SIG-M5 (cell line): ENCODE results near the gene ARR3.
"Not testable (repeated sequence)": the region's sequence is repeated elsewhere in the genome, so short reads cannot be mapped to it uniquely, and the experiment has no call there.

Source experiments
- DNase-seq: peaks from one replicate; lab custom pipeline; 2025; lab: John Stamatoyannopoulos, UW

Gene ARR3

GRCh38 chrX:70268034-70268433, at the start of gene ARR3:
ARR3 (plus strand) TSS chrX:70268334; CDS start chrX:70269386, 1,052 bp downstream.
- DNase-seq = no peak

DNA sequence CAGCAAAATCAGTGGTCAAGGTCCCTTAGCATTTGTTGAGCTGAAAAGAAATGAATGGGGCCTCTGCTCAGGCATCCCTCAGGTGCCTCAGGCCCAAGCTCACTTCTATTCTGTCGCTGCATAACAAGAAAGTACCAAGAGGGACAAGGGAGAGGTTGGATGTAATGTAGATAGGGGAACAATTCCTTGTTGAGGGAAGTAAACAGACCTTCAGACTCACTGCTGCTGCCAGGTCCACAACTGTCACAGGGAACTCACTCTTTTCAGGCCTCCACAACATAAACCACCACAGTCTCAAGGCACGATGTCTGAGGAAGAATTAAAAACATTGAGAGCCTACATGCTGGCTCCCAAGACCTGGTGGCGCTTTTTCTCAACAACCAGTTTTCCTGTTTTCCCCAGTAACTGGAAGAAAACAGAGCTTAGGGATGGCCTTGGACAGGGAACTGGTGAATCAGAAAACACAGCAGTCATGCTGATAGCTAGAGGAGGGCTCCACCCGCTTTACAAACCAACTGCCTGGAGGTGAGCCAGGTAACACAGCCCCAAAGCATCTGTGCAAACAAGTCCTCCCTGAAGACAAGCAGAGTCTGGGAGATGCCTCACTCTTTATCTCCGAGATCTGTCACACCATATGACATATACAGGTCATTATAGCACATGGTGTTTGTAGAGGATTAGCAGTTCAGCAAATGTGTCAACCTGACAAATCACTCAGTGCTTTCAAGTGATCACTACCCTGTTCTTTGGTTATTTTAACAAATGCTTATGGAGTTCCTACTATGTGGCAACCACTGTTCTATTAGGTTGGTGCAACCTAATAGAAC, 48.0 kb upstream of the ARR3 start:
- no peak for DNase-seq

DNA sequence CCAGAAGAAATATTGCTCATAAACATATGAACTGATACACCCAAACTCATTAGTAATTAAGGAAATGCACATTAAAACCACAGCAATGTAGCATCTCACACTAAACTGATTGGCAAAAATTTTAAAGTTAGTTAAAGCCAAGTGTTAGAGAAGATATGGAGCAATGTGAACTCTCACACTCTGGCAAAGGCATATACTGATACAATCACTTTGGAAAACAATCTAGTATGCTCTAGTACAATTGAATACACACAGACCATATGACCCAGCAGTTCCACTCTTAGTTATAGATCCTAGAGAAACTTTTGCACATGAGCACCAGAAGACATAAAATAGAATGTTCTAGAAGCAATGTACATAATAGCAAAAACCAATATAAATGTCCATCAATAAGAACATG, 42.1 kb upstream of the ARR3 start:
- DNase-seq = no peak

GRCh38 chrX:70226687-70227086, 41.4 kb upstream of the ARR3 start:
- no peak for DNase-seq

- no peak for DNase-seq
Measured at GRCh38 chrX:70231666-70232065, 36.5 kb upstream of the ARR3 start.

DNA sequence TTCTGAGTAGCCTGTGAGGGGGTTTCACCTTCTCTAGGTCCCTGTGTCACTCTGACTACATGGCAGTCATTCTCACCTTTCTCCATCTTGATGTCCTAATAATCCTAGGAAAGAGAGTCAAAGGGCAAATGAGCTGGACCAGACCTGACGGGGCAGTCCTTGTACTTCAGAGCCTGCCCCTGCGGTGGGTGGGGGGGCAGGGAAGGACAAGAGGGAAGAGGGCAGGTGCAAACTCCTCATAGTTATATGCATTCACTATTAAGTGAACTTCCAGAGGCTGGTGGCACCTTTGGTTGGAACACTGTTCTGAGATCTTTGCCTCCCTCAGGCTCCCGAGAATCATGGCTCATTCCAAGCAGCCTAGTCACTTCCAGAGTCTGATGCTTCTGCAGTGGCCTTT, 33.8 kb upstream of the ARR3 start, which contains the start of gene AWAT1:
Gene AWAT1, plus strand, starts transcription at position 301 of the 400 bp plus-strand sequence. Its CDS starts 41 bp downstream, at position 342.
- no peak for DNase-seq

DNA sequence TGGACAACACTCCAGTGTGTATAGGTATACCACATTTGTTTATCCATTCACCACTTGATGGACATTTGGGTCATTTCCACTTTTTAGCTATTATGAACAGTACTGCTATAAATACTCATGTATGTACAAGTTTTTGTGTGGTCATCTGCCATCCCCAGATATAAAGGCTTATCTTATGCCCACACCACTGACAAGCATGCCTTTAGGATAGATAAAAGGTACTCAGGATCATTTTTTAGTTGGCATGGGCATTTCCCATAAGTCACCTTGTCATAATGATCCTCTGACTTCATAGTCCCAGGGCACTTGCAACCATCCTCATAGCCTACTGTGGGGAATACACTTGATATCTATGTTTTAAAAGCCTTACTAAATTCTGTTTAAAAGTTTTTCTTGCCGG, 27.4 kb upstream of the ARR3 start:
- DNase-seq = no peak

GRCh38 chrX:70241501-70241900, 26.6 kb upstream of the ARR3 start:
- DNase-seq = no peak

- DNase-seq = not testable (repeated sequence)
Measured at GRCh38 chrX:70243601-70244000, 24.5 kb upstream of the ARR3 start.

DNA sequence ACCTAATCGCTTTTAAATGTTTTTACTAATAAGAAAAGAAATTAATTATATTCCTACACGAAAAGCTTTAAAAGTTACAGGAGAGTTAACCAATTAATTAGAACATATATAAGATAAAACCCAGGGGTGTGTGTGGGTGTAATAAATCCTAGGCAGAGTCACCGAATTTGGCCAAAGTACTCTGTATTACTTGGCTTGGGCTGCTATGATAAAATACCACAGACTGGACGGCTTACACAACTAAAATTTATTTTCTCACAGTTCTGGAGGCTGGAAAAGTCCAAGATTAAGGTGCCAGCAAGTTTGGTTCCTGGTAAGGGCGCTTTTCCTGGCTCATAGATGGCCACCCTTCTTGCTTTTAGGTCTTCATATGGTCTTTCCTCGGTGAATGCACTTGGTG, 23.3 kb upstream of the ARR3 start:
- no peak for DNase-seq

GRCh38 chrX:70247252-70247651, 20.9 kb upstream of the ARR3 start:
- DNase-seq = no peak

GRCh38 chrX:70252491-70252890, 15.6 kb upstream of the ARR3 start:
- no peak for DNase-seq

- no peak for DNase-seq
Measured at GRCh38 chrX:70253377-70254062, 14.6 kb upstream of the ARR3 start.

DNA sequence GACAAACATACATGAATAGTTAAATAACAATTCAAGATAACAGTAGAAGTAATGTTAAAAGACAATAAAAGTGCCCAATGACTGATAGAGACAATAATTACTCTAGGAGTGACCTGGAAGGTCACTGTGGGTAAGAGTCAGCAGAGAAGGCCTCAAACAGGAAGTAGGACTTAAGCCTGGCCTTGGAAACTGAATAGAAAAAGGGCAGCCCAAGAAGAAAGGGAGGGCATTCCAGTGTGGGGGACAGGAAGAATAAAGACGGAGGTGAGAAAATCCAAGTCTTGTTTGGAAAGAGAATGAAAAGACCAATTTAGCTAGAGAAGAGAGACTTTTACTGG, 14.1 kb upstream of the ARR3 start:
- DNase-seq = no peak

DNA sequence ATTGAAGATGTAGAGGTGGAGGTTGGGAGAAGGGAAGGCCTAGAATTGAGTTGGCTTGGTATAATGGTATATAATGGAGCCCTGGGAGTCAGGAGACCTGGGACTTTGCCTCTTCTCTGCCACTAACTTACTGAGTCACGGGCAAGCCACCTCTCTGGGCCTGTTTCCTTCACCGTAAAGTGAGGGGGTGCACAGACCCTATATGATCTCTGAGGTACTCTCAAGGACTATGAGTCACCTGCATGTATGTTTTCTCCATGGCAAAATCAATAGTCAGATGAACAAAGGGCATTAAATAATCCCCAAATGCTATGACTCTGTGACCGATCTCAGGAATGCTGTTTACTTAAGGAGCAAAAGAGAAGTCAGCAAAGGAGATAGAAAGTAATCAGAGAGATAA, 13.2 kb upstream of the ARR3 start:
- no peak for DNase-seq

DNA sequence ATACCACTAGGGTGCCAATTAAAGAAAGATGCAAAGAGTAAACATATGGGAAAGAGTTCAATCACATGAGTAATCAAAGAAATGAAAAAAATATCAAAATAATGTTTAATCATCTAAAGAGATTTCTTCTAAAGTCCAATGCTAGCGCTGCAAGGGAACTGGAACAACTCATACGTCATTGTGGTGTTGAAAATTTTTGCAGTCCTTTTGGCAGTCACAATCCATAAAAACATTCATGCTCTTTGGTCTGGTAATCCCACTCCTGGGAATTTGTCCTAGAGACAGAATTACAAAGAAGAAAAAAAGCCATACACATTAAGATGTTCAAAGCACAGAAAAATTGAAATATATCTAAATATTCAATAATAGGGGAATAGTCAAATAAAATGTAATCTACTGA, 12.7 kb upstream of the ARR3 start:
- no peak for DNase-seq

DNA sequence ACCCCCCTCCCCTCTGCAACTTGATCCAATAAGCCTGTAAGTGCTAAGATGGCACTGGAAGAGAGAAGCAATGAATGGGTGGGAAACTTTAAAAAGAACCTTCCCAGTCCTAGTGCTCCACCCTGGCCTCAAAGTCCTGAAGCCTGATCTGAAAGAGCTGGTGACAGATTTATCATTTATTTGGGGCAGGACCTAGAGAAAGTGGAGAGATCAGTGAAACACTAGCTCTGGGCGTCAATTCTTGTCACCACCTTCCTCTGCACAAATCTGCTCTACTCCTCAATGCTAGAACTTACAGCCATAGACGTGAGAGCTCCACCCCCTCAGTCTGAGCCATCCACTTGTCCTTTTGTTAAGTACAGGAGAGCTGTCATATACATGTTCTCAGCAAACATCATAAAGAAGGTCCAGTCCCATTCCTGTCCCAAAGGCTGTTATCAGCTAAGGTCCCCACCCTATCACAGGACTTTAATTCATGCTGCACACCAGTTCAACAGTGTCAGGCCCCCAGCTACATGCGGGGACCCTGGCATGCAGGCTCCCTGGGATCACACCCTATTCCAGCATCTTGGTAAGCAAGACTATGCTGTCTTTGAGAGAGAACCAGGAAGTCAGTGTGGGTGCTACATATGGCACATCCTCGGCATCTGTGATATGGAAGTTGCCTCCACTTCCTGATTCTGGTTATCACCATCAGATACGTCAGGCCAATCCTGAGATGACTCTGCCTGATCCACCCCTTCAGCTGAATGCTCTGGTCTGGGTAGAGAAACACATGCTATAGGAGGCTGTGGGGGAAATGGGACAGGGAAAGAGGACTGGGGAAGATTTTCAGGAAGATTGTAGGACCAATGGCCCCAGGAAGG, 10.5 kb upstream of the ARR3 start:
- DNase-seq = no peak

DNA sequence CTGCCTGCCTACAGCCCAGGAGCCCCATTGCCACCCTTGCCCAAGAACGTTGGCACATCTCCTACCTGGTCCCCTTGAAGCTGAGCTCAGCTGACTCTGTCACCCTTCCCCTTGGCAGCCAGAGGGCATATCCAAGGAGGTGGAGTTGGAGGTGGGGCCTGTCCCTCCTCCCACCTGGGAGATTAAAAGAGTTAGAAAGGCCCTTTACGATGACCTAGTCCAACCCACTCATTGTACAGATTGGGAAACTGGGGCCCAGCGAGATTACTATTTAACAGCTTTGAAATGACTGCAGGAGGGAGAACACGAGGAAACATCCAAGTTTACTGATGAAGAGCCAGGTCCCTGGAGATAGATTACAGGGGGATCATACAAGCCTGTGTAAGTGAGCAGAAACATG, 8.0 kb upstream of the ARR3 start, which contains the start of gene P2RY4:
Gene P2RY4, minus strand, starts transcription at position 101 of the 400 bp plus-strand sequence. CDS start 580 bp downstream, outside the sequence.
- DNase-seq = no peak

GRCh38 chrX:70262952-70263567, 5.1 kb upstream of the ARR3 start:
- DNase-seq = no peak

GRCh38 chrX:70264784-70265183, 3.4 kb upstream of the ARR3 start:
- no peak for DNase-seq

DNA sequence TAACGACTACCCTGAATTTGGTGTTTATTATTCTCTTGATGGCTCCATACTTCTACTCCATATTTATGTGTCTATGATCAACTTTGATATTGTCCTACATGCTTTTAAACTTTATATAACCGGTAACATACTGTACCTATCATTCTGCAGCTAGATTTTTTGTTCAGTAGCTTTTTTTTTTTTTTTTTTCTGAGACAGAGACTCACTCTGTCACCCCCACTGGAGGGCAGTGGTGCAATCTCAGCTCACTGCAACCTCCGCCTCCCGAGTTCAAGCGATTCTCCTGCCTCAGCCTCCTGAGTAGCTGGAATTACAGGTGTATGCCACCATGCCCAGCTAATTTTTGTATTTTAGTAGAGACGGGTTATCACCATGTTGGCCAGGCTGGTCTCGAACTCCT, 5.9 kb downstream of the ARR3 start:
- not testable (repeated sequence) for DNase-seq

- no peak for DNase-seq
Measured at GRCh38 chrX:70279081-70279480, 10.9 kb downstream of the ARR3 start.
